ENCODE results near the gene RIOK2.

DNA sequence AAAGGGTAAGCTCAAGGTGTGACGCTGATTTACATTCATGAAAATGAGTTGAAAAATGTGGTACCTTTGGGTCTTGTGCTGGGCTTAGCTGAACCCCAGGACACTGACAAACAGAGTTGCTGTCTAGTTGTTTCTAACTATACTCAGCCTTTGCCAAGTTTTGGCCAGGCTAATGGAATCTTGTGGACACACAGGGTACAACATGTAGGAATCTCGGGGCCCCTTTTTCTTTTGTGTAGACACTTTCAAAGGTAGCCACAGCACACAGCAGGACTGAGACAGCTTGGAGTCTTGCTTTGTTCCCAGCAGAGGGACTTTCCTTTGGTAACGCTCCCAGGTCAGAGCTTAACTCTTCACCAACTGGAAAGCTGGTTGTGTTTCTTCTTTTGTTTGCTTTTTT, 48.4 kb downstream of the RIOK2 start:
- TF ChIP-seq POLR2AphosphoS5 (IDR thresholded peaks at IDR 0.05; ENCODE audit: low read depth, low read length) (no peak), POLR2A (IDR thresholded peaks at IDR 0.05; ENCODE audit: low read depth, low read length) (no peak), TAF1 (IDR thresholded peaks at IDR 0.05; ENCODE audit: low read depth, low read length) (no peak)
